ENCODE data around the gene CLN6.

The CLN6 gene

GRCh38 chr15:68229386-68230156 lies at the start of gene CLN6:
Gene CLN6, minus strand, starts transcription at chr15:68229728. Its CDS starts 144 bp downstream, at chr15:68229584.
- peak; percentile 86 for DNase-seq

GRCh38 chr15:68278595-68279405 lies 49.3 kb upstream of the CLN6 start:
- peak; percentile 77 for DNase-seq

- peak; percentile 72 for DNase-seq
Observed at GRCh38 chr15:68278345-68278594, 48.7 kb upstream of the CLN6 start.

GRCh38 chr15:68277603-68278344 lies 48.2 kb upstream of the CLN6 start, which contains the start of gene FEM1B:
Gene FEM1B, plus strand, starts transcription at chr15:68277745. Its CDS starts 673 bp downstream, at chr15:68278418.
- DNase-seq, result peak; percentile 92

GRCh38 chr15:68277131-68277602 lies 47.6 kb upstream of the CLN6 start:
- DNase-seq, result peak; percentile 85

- DNase-seq, result no peak
Observed at GRCh38 chr15:68276668-68277067, 47.1 kb upstream of the CLN6 start.

GRCh38 chr15:68275165-68275746 lies 45.7 kb upstream of the CLN6 start:
- DNase-seq, result no peak

- no peak for DNase-seq
Observed at GRCh38 chr15:68274201-68274848, 44.8 kb upstream of the CLN6 start.

GRCh38 chr15:68272721-68273271 lies 43.3 kb upstream of the CLN6 start:
- no peak for DNase-seq

GRCh38 chr15:68271854-68272471 lies 42.4 kb upstream of the CLN6 start:
- no peak for DNase-seq

- peak; percentile 60 for DNase-seq
Observed at GRCh38 chr15:68268405-68268804, 38.9 kb upstream of the CLN6 start.

- DNase-seq, result no peak
Observed at GRCh38 chr15:68265674-68266073, 36.1 kb upstream of the CLN6 start.

- no peak for DNase-seq
Observed at GRCh38 chr15:68265081-68265480, 35.6 kb upstream of the CLN6 start.

- DNase-seq, result no peak
Observed at GRCh38 chr15:68264282-68264681, 34.8 kb upstream of the CLN6 start.

- no peak for DNase-seq
Observed at GRCh38 chr15:68262514-68263356, 33.2 kb upstream of the CLN6 start.

GRCh38 chr15:68261980-68262379 lies 32.5 kb upstream of the CLN6 start:
- no peak for DNase-seq

GRCh38 chr15:68261241-68261640 lies 31.7 kb upstream of the CLN6 start:
- no peak for DNase-seq

- peak; percentile 89 for DNase-seq
Observed at GRCh38 chr15:68259883-68260282, 30.4 kb upstream of the CLN6 start.

- no peak for DNase-seq
Observed at GRCh38 chr15:68258692-68259091, 29.2 kb upstream of the CLN6 start.

- no peak for DNase-seq
Observed at GRCh38 chr15:68256675-68257450, 27.3 kb upstream of the CLN6 start.

Measured in NCI-H2171 treated with DMSO at 0.1 percent for 48 hours (cell line).